ENCODE data around the gene GJA10. TPM values are rescaled to one million over a fixed set of nuclear protein-coding genes. Genes with fewer than 3 reads are reported as not detected.
"Not testable (repeated sequence)": the region's sequence is repeated elsewhere in the genome, so short reads cannot be mapped to it uniquely, and the experiment has no call there.

The GJA10 gene
- total RNA-seq, result not detected
- long read RNA-seq, result 0 reads

- intact Hi-C loops (cut with micrococcal nuclease), result no loop called here
- ATAC-seq (no peak), DNase-seq (no peak)
These were observed at the start of gene GJA10 for GRCh38 chr6:89894169-89894568. Gene GJA10, plus strand, starts transcription at chr6:89894469. Its CDS starts 0 bp downstream, at chr6:89894469.

DNA sequence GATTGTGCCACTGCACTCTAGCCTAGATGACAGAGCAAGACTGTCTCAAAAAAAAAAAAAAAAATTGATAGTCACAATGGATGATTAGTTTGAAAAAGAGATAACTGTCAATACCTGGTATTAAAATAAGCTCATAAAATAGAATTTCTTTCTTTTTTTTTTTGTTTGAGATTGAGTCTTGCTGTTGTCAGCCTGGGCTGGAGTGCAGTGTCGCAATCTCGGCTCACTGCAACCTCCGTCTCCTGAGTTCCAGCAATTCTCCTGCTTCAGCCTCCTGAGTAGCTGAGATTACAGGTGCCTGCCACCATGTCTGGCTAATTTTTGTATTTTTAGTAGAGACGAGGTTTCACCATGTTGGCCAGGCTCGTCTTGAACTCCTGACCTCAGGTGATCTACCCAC lies 46.8 kb upstream of the GJA10 start:
- ATAC-seq; DNase-seq; intact Hi-C loops (cut with micrococcal nuclease): not testable (repeated sequence)

- DNase-seq (no peak), ATAC-seq (no peak)
- intact Hi-C loops (cut with micrococcal nuclease), result no loop called here
These were observed 41.2 kb upstream of the GJA10 start for GRCh38 chr6:89853068-89853467.

GRCh38 chr6:89858041-89858440 lies 36.2 kb upstream of the GJA10 start:
- ATAC-seq, result no peak
- no peak for DNase-seq
- intact Hi-C loops (cut with micrococcal nuclease), result no loop called here

DNA sequence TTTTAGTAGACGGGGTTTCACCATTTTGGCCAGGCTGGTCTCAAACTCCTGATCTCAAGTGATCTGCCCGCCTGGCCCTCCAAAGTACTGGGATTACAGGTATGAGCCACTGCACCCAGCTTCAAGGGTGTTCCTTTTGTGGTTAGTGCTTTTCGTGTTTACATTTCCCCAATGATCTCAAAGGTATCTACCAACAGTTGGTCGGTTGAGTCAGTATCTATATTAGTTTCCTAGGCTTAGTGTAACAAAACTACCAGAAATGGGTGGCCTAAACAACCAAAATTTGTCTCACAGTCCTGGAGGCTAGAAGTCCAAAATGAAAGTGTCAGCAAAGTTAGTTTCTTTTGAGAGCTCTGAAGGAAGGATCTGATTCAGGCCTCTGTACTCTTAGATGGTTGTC lies 34.5 kb upstream of the GJA10 start:
- intact Hi-C loops (cut with micrococcal nuclease), result no loop called here
- DNase-seq (no peak), ATAC-seq (no peak)

DNA sequence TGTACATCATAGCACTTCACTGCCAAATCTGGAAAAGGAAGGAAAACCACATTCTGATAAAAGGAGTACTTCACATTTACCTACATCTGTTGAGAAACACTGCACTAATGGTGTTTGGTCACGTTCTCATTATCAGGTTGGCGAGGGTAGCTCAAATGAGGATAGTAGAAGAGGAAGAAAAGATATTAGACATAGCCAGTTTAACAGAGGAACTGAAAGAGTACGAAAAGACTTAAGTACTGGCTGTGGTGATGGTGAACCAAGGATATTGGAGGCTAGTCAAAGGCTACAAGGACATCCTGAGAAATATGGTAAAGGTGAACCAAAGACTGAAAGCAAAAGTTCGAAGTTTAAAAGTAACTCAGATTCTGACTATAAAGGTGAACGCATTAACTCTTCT lies 32.0 kb upstream of the GJA10 start:
- intact Hi-C loops (cut with micrococcal nuclease), result no loop called here
- DNase-seq (no peak), ATAC-seq (no peak)

GRCh38 chr6:89862698-89863097 lies 31.6 kb upstream of the GJA10 start:
- intact Hi-C loops (cut with micrococcal nuclease), result no loop called here
- no peak for DNase-seq
- no peak for ATAC-seq

- ATAC-seq, result no peak
- intact Hi-C loops (cut with micrococcal nuclease), result no loop called here
- no peak for DNase-seq
These were observed 28.1 kb upstream of the GJA10 start for GRCh38 chr6:89866024-89866678.

DNA sequence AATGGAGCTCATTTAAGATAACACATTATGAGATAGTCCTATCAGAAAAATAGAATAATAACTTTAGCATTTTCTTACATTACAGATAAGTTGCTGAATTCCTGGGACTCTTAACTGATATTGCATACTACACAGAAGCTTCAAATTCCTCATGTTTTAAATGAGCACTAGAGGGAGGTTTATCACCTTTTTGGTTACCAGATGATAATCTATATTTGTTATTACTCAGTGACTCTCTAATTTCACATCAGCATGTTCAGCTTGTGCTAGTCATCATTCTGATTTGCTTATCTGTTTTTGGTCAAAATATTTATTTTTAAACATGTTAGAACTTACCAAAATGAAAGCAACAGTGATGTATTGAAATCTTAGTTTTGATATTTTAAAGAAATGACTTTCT lies 20.5 kb upstream of the GJA10 start:
- no peak for DNase-seq
- no peak for ATAC-seq
- intact Hi-C loops (cut with micrococcal nuclease), result no loop called here

- intact Hi-C loops (cut with micrococcal nuclease), result no loop called here
- no peak for DNase-seq
- no peak for ATAC-seq
These were observed 19.8 kb upstream of the GJA10 start for GRCh38 chr6:89874438-89874837.

- ATAC-seq, result no peak
- intact Hi-C loops (cut with micrococcal nuclease), result no loop called here
- DNase-seq, result no peak
These were observed 7.7 kb upstream of the GJA10 start for GRCh38 chr6:89886378-89887120.

GRCh38 chr6:89887452-89888137 lies 6.7 kb upstream of the GJA10 start:
- no peak for DNase-seq
- intact Hi-C loops (cut with micrococcal nuclease), result no loop called here
- ATAC-seq, result no peak

DNA sequence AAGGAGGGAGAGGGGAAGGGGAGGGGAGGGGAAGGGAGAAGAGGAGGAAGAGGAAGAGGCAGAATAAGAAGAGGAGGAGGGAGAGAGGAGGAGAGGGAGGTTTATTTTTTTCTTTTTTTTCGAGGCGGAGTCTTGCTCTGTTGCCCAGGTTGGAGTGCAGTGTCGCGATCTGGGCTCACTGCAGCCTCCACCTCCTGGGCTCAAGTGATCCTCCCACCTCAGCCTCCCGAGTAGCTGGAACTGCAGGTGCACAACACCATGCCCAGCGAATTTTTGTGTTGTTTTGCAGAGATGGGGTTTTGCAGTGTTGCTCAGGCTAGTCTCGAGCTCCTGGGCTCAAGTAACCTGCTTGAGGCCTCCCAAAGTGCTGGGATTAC lies 6.1 kb upstream of the GJA10 start:
- DNase-seq (no peak), ATAC-seq (no peak)
- intact Hi-C loops (cut with micrococcal nuclease), result no loop called here

DNA sequence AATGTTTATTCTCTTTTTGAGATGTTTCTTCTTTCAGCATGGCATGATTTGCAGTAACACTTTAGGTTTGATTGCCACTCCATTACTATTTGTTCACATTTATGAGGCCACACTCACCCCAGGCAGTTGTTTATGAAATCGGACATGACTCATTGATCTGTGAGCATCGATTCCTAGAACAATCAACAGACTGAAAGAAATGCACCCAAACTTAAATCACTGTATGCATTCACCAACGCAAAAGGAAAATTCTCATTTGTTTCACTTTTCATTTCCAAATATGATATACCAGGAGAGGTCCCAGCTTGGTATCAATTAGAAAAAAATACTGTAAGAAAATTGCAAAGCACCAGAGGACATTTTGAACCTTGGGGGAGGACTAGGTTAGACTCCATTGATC lies 5.4 kb upstream of the GJA10 start:
- intact Hi-C loops (cut with micrococcal nuclease), result no loop called here
- no peak for ATAC-seq
- DNase-seq, result no peak

- ATAC-seq; intact Hi-C loops (cut with micrococcal nuclease); DNase-seq: not testable (repeated sequence)
These were observed 3.3 kb upstream of the GJA10 start for GRCh38 chr6:89890845-89891528.

DNA sequence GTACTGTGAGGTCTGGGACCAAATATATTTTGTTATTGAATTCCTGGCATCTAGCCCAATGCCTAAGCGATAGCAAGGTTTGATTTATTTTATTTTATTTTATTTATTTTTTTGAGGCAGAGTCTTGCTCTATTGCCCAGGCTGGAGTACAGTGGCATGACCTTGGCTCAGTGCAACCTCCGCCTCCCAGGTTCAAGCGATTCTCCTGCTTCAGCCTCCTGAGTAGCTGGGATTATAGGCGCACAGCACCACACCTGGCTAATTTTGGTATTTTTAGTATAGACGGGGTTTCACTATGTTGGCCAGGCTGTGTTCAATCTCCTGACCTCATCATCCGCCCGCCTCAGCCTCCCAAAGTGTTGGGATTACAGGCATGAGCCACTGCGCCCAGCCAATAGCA lies 1.7 kb upstream of the GJA10 start:
- intact Hi-C loops (cut with micrococcal nuclease); ATAC-seq; DNase-seq: not testable (repeated sequence)

DNA sequence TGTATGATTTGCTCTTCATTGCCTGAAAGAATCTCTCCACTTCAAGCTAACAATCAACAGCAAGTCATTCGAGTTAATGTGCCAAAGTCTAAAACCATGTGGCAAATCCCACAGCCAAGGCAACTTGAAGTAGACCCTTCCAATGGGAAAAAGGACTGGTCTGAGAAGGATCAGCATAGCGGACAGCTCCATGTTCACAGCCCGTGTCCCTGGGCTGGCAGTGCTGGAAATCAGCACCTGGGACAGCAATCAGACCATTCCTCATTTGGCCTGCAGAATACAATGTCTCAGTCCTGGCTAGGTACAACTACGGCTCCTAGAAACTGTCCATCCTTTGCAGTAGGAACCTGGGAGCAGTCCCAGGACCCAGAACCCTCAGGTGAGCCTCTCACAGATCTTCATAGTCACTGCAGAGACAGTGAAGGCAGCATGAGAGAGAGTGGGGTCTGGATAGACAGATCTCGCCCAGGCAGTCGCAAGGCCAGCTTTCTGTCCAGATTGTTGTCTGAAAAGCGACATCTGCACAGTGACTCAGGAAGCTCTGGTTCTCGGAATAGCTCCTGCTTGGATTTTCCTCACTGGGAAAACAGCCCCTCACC lies 1.1 kb downstream of the GJA10 start:
- DNase-seq (no peak), ATAC-seq (peak; percentile 70)
- intact Hi-C loops (cut with micrococcal nuclease), result no loop called here

GRCh38 chr6:89910001-89910901 lies 16.0 kb downstream of the GJA10 start:
- ATAC-seq; DNase-seq; intact Hi-C loops (cut with micrococcal nuclease): not testable (repeated sequence)

- intact Hi-C loops (cut with micrococcal nuclease), result no loop called here
- DNase-seq (no peak), ATAC-seq (no peak)
These were observed 16.6 kb downstream of the GJA10 start for GRCh38 chr6:89910902-89911240.

Measured in left ventricle myocardium superior (tissue), 1 donor.